Measurements from ENCODE around the gene GNG8.

Gene GNG8

DNA sequence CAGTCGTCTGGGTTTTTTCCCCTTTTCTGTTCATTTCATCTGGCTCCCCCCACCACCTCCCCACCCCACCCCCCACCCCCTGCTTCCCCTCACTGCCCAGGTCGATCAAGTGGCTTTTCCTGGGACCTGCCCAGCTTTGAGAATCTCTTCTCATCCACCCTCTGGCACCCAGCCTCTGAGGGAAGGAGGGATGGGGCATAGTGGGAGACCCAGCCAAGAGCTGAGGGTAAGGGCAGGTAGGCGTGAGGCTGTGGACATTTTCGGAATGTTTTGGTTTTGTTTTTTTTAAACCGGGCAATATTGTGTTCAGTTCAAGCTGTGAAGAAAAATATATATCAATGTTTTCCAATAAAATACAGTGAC is 25.6 kb downstream of the GNG8 start:
- H3K27me3 ChIP-seq (ENCODE audit: control insufficient read depth in 5 of 5, insufficient read depth in 4 of 5, low read length in 5 of 5), result no peaks in the 10 kb centered on the region
- H3K9ac ChIP-seq (ENCODE audit: low read length in 5 of 5), result no peak overlapping the region
- H3K4me1 ChIP-seq (ENCODE audit: control insufficient read depth in 5 of 5, insufficient read depth in 5 of 5, low read length in 5 of 5), result peaks cover 0 to 25% (median 2%) of the 10 kb centered on the region in 5 donors
- H3K36me3 ChIP-seq (ENCODE audit: control insufficient read depth in 5 of 5, insufficient read depth in 5 of 5, low read length in 5 of 5), result peaks cover 0 to 53% (median 48%) of the 10 kb centered on the region in 5 donors
- H3K4me3 ChIP-seq (ENCODE audit: low read depth in 1 of 5, low read length in 5 of 5), result no peak overlapping the region
- no peak overlapping the region for H3K27ac ChIP-seq (ENCODE audit: low read depth, low read length)
- H3K9me3 ChIP-seq (ENCODE audit: control insufficient read depth in 5 of 5, low read length in 5 of 5), result no peaks in the 10 kb centered on the region

DNA sequence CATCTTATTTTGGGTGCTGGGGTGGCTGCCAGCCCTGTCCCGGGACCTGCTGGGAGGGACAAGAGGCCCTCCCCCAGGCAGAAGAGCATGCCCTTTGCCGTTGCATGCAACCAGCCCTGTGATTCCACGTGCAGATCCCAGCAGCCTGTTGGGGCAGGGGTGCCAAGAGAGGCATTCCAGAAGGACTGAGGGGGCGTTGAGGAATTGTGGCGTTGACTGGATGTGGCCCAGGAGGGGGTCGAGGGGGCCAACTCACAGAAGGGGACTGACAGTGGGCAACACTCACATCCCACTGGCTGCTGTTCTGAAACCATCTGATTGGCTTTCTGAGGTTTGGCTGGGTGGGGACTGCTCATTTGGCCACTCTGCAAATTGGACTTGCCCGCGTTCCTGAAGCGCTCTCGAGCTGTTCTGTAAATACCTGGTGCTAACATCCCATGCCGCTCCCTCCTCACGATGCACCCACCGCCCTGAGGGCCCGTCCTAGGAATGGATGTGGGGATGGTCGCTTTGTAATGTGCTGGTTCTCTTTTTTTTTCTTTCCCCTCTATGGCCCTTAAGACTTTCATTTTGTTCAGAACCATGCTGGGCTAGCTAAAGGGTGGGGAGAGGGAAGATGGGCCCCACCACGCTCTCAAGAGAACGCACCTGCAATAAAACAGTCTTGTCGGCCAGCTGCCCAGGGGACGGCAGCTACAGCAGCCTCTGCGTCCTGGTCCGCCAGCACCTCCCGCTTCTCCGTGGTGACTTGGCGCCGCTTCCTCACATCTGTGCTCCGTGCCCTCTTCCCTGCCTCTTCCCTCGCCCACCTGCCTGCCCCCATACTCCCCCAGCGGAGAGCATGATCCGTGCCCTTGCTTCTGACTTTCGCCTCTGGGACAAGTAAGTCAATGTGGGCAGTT is 26.2 kb downstream of the GNG8 start:
- H3K36me3 ChIP-seq (ENCODE audit: control insufficient read depth in 5 of 5, insufficient read depth in 5 of 5, low read length in 5 of 5), result peaks cover 0 to 53% (median 49%) of the 10 kb centered on the region in 5 donors
- H3K9ac ChIP-seq (ENCODE audit: low read length in 5 of 5), result no peak overlapping the region
- no peaks in the 10 kb centered on the region for H3K27me3 ChIP-seq (ENCODE audit: control insufficient read depth in 5 of 5, insufficient read depth in 4 of 5, low read length in 5 of 5)
- peaks cover 0 to 31% (median 8%) of the 10 kb centered on the region in 5 donors for H3K4me1 ChIP-seq (ENCODE audit: control insufficient read depth in 5 of 5, insufficient read depth in 5 of 5, low read length in 5 of 5)
- no peak overlapping the region for H3K27ac ChIP-seq (ENCODE audit: low read depth, low read length)
- H3K9me3 ChIP-seq (ENCODE audit: control insufficient read depth in 5 of 5, low read length in 5 of 5), result no peaks in the 10 kb centered on the region
- H3K4me3 ChIP-seq (ENCODE audit: low read depth in 1 of 5, low read length in 5 of 5), result no peak overlapping the region

DNA sequence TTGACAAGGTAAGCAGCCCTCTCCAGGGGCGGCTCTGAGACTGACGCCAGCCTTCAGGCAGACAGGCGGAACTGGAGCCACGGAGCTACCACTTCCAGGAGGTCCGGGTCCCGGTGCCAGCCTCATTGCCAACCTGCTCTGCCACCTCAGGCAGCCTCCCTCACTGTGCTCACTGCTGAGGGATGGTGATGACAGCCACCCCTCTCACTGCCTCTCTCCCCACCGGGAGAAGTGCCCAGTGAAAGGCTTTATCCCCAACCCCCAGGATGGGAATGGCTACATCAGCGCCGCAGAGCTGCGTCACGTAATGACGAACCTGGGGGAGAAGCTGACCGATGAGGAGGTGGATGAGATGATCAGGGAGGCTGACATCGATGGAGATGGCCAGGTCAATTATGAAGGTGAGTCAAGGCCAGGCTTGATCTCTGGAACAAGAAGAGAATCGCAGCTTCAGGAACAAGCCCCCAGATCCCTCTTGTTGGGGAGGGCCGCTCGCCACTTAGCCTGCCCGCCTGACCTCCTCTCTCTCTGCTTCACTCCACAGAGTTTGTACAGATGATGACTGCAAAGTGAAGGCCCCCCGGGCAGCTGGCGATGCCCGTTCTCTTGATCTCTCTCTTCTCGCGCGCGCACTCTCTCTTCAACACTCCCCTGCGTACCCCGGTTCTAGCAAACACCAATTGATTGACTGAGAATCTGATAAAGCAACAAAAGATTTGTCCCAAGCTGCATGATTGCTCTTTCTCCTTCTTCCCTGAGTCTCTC is 27.2 kb downstream of the GNG8 start:
- H3K36me3 ChIP-seq (ENCODE audit: control insufficient read depth in 5 of 5, insufficient read depth in 5 of 5, low read length in 5 of 5), result peaks cover 0 to 53% (median 49%) of the 10 kb centered on the region in 5 donors
- H3K9me3 ChIP-seq (ENCODE audit: control insufficient read depth in 5 of 5, low read length in 5 of 5), result no peaks in the 10 kb centered on the region
- peaks cover 0 to 36% (median 16%) of the 10 kb centered on the region in 5 donors for H3K4me1 ChIP-seq (ENCODE audit: control insufficient read depth in 5 of 5, insufficient read depth in 5 of 5, low read length in 5 of 5)
- no peak overlapping the region for H3K27ac ChIP-seq (ENCODE audit: low read depth, low read length)
- no peak overlapping the region for H3K9ac ChIP-seq (ENCODE audit: low read length in 5 of 5)
- H3K4me3 ChIP-seq (ENCODE audit: low read depth in 1 of 5, low read length in 5 of 5), result no peak overlapping the region
- no peaks in the 10 kb centered on the region for H3K27me3 ChIP-seq (ENCODE audit: control insufficient read depth in 5 of 5, insufficient read depth in 4 of 5, low read length in 5 of 5)

DNA sequence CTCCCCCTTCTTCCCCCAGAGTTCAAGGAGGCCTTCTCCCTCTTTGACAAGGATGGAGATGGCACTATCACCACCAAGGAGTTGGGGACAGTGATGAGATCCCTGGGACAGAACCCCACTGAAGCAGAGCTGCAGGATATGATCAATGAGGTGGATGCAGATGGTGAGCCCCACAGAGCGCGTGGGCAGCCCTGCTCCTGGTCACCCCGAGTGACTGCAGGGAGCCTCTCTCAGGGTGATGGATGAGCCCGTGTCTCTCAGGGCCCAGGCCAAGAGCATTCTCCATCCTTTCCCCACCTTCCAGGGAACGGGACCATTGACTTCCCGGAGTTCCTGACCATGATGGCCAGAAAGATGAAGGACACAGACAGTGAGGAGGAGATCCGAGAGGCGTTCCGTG is 27.8 kb downstream of the GNG8 start:
- H3K4me3 ChIP-seq (ENCODE audit: low read depth in 1 of 5, low read length in 5 of 5), result no peak overlapping the region
- H3K27ac ChIP-seq (ENCODE audit: low read depth, low read length), result no peak overlapping the region
- no peaks in the 10 kb centered on the region for H3K27me3 ChIP-seq (ENCODE audit: control insufficient read depth in 5 of 5, insufficient read depth in 4 of 5, low read length in 5 of 5)
- H3K9ac ChIP-seq (ENCODE audit: low read length in 5 of 5), result no peak overlapping the region
- no peaks in the 10 kb centered on the region for H3K9me3 ChIP-seq (ENCODE audit: control insufficient read depth in 5 of 5, low read length in 5 of 5)
- peaks cover under 1 to 42% (median 22%) of the 10 kb centered on the region in 5 donors for H3K4me1 ChIP-seq (ENCODE audit: control insufficient read depth in 5 of 5, insufficient read depth in 5 of 5, low read length in 5 of 5)
- peaks cover 0 to 53% (median 49%) of the 10 kb centered on the region in 5 donors for H3K36me3 ChIP-seq (ENCODE audit: control insufficient read depth in 5 of 5, insufficient read depth in 5 of 5, low read length in 5 of 5)

DNA sequence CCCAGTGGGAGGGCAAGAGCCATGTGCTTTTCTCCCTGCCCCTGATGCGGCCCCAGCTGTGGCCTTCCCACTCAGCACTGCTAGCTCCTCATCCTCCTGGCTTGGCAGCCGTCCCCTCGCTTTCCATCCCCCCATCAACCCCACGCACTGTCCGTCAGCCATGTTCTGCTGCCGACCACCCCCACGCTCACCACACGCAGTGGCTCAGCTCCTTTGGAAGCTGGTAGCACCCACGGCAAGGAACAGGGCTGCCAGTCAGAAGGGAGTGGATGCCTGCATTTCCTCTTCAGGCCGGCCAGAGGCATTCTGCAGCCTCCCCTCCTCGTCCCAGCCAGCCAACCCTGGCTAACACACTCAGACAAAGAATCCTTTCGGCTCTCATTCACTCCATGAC is 28.6 kb downstream of the GNG8 start:
- no peak overlapping the region for H3K9ac ChIP-seq (ENCODE audit: low read length in 5 of 5)
- H3K9me3 ChIP-seq (ENCODE audit: control insufficient read depth in 5 of 5, low read length in 5 of 5), result no peaks in the 10 kb centered on the region
- no peak overlapping the region for H3K27ac ChIP-seq (ENCODE audit: low read depth, low read length)
- peaks cover 0 to 53% (median 49%) of the 10 kb centered on the region in 5 donors for H3K36me3 ChIP-seq (ENCODE audit: control insufficient read depth in 5 of 5, insufficient read depth in 5 of 5, low read length in 5 of 5)
- peaks cover 3 to 48% (median 28%) of the 10 kb centered on the region in 5 donors for H3K4me1 ChIP-seq (ENCODE audit: control insufficient read depth in 5 of 5, insufficient read depth in 5 of 5, low read length in 5 of 5)
- no peaks in the 10 kb centered on the region for H3K27me3 ChIP-seq (ENCODE audit: control insufficient read depth in 5 of 5, insufficient read depth in 4 of 5, low read length in 5 of 5)
- H3K4me3 ChIP-seq (ENCODE audit: low read depth in 1 of 5, low read length in 5 of 5), result no peak overlapping the region

DNA sequence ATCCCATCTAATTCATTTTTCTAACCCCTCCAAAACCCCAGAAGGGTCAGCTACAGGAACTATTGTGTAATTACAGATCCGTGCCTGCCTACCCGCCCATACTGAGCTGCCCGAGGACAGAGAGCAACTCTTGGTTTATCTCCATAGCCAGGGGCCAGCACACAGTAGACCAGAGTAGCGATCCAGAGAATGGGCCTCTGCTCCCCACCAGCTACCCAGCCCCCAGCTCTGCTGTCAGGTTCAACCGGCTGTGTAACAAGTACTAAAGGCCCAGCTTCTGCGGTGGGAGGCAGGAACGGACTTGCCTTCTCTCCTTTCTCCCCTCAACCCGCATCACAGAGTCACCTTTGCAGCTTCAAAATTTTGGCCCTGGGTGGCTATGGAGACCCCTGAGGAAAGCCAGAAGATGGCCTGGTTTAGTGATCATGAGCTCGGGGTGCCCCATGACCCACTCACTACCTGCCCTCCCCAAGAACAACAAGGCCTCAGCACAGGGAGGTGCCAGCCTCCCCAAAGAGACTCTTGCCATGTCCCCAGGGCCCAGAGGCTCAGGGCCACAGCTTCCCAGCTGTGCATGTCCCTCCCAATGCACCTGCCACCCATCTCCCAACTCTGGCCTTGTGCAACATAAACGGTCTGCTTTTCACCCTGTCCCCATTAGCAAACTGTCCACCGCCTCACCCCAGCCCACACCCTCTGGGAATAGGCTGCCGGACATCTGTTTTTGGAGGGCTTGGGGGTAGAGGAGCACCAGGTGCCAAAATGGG is 29.1 kb downstream of the GNG8 start:
- no peaks in the 10 kb centered on the region for H3K27me3 ChIP-seq (ENCODE audit: control insufficient read depth in 5 of 5, insufficient read depth in 4 of 5, low read length in 5 of 5)
- H3K4me3 ChIP-seq (ENCODE audit: low read depth in 1 of 5, low read length in 5 of 5), result no peak overlapping the region
- no peaks in the 10 kb centered on the region for H3K9me3 ChIP-seq (ENCODE audit: control insufficient read depth in 5 of 5, low read length in 5 of 5)
- peaks cover 0 to 53% (median 49%) of the 10 kb centered on the region in 5 donors for H3K36me3 ChIP-seq (ENCODE audit: control insufficient read depth in 5 of 5, insufficient read depth in 5 of 5, low read length in 5 of 5)
- H3K27ac ChIP-seq (ENCODE audit: low read depth, low read length), result no peak overlapping the region
- peaks cover 4 to 50% (median 32%) of the 10 kb centered on the region in 5 donors for H3K4me1 ChIP-seq (ENCODE audit: control insufficient read depth in 5 of 5, insufficient read depth in 5 of 5, low read length in 5 of 5)
- no peak overlapping the region for H3K9ac ChIP-seq (ENCODE audit: low read length in 5 of 5)

DNA sequence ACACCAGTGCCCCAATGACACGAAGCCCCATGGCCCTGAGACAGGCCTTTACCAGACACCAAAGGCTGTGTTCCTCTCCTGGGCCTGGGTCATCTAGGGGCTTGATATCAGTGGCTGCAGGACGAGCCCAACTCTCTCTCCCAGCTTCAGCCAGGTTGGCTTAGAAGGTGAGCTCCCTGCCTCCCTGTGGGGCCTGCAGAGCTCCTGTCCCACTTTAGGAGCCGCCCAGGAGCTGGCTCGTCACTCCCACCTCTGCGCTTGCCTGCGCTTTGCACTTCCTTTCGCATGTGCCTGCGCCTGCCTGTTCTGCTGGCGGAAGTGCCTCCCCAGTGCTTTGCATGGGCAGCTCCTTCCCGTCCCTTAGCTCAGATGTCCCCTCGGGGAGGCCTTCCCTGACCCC is 30.0 kb downstream of the GNG8 start:
- Histone ChIP-seq H3K9me3 (ENCODE audit: control insufficient read depth in 5 of 5, low read length in 5 of 5) (no peaks in the 10 kb centered on the region), H3K27ac (ENCODE audit: low read depth, low read length) (no peak overlapping the region), H3K27me3 (ENCODE audit: control insufficient read depth in 5 of 5, insufficient read depth in 4 of 5, low read length in 5 of 5) (no peaks in the 10 kb centered on the region), H3K4me3 (ENCODE audit: low read depth in 1 of 5, low read length in 5 of 5) (no peak overlapping the region), H3K36me3 (ENCODE audit: control insufficient read depth in 5 of 5, insufficient read depth in 5 of 5, low read length in 5 of 5) (peaks cover 0 to 53% (median 49%) of the 10 kb centered on the region in 5 donors), H3K9ac (ENCODE audit: low read length in 5 of 5) (no peak overlapping the region), H3K4me1 (ENCODE audit: control insufficient read depth in 5 of 5, insufficient read depth in 5 of 5, low read length in 5 of 5) (peaks cover 4 to 48% (median 36%) of the 10 kb centered on the region in 5 donors)

DNA sequence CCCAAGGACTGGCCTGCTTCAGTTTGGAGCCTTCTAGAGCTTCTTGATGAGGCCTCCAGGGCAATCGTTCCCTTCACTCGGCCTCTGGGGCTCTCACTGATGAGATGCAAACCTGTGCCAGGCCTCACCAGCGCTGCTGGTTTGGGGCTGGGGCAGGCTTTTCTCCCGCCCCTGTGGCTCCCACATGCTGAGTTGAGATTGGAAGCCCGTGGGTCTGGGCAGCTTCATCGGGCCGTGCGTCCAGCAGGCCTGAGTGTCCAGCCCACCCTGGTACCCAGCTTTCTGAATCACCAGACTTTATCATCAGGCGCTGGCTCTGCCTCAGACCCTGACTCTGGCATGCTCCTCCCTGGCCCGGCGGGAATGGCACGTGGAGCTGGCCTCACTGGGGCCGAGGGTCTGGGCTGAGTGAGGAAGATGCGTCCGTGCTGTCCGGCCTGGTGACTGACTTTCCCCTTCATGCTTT is 30.6 kb downstream of the GNG8 start:
- Histone ChIP-seq H3K36me3 (ENCODE audit: control insufficient read depth in 5 of 5, insufficient read depth in 5 of 5, low read length in 5 of 5) (peaks cover 0 to 50% (median 46%) of the 10 kb centered on the region in 5 donors), H3K4me1 (ENCODE audit: control insufficient read depth in 5 of 5, insufficient read depth in 5 of 5, low read length in 5 of 5) (peaks cover 4 to 46% (median 37%) of the 10 kb centered on the region in 5 donors), H3K4me3 (ENCODE audit: low read depth in 1 of 5, low read length in 5 of 5) (no peak overlapping the region), H3K9me3 (ENCODE audit: control insufficient read depth in 5 of 5, low read length in 5 of 5) (no peaks in the 10 kb centered on the region), H3K27ac (ENCODE audit: low read depth, low read length) (no peak overlapping the region), H3K9ac (ENCODE audit: low read length in 5 of 5) (no peak overlapping the region), H3K27me3 (ENCODE audit: control insufficient read depth in 5 of 5, insufficient read depth in 4 of 5, low read length in 5 of 5) (no peaks in the 10 kb centered on the region)

DNA sequence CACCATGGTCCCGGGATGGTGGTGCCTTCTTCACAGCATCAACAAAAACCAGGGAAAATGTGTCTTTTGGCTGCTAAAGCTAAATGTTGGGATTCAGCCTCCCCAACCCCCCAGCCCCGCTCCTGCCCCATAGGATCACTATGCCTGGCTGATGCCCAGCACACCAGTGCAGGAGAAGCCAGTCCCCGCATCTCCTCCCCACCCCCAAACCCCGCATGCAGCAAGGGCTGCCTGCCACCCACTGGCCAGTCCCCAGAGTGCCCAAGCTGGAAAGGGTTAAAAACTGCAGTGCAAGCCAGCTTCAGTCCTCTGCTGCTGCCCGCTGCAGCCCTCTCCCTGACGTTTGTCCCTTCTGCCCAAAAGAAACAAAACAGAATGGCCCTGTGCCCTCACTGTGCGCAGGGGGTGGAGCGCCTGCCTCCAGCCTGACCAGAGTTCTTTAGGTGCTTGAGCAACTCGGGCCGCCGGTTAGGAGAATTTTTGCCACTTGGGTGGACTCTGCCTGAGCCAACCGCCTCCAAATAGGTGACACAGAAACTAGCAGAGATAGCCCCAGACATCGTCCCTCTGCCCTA is 31.1 kb downstream of the GNG8 start:
- H3K27me3 ChIP-seq (ENCODE audit: control insufficient read depth in 5 of 5, insufficient read depth in 4 of 5, low read length in 5 of 5), result no peaks in the 10 kb centered on the region
- H3K27ac ChIP-seq (ENCODE audit: low read depth, low read length), result no peak overlapping the region
- no peaks in the 10 kb centered on the region for H3K9me3 ChIP-seq (ENCODE audit: control insufficient read depth in 5 of 5, low read length in 5 of 5)
- H3K36me3 ChIP-seq (ENCODE audit: control insufficient read depth in 5 of 5, insufficient read depth in 5 of 5, low read length in 5 of 5), result peaks cover 0 to 47% (median 44%) of the 10 kb centered on the region in 5 donors
- H3K4me1 ChIP-seq (ENCODE audit: control insufficient read depth in 5 of 5, insufficient read depth in 5 of 5, low read length in 5 of 5), result peaks cover 4 to 51% (median 42%) of the 10 kb centered on the region in 5 donors
- H3K4me3 ChIP-seq (ENCODE audit: low read depth in 1 of 5, low read length in 5 of 5), result no peak overlapping the region
- no peak overlapping the region for H3K9ac ChIP-seq (ENCODE audit: low read length in 5 of 5)

All from subcutaneous abdominal adipose tissue (tissue), 5 donors.